Calu3 (cell line): ENCODE data around the gene ADCY6. TPM values are rescaled to one million over a fixed set of nuclear protein-coding genes. Genes with fewer than 3 reads are reported as not detected.
"Not testable (repeated sequence)": the region's sequence is repeated elsewhere in the genome, so short reads cannot be mapped to it uniquely, and the experiment has no call there.

Source experiments
- BruUV-seq: library from RNA; stranded (reverse); fragments of 400-500 nt; replicated peaks from 2 replicates; lab custom pipeline; 2021; lab: Mats Ljungman, UMichigan
- CTCF ChIA-PET: fragments of 300-600 bp; sonication (Branson Sonifier 250); formaldehyde crosslinking; loops from one replicate; lab custom pipeline; 2022; ENCODE audit warnings: antibody characterized with exemption; lab: Charles Lee
- DNase-seq: peaks from one replicate; pipeline ENCODE4 v3.0.0; 2022
- H3K27ac Mint-ChIP-seq: one replicate; pipeline ENCODE4 v1.8.0; 2022; ENCODE audit warnings: mixed read lengths; ENCODE audit not compliant: unreplicated experiment
- H3K27me3 Mint-ChIP-seq: one replicate; pipeline ENCODE4 v1.8.0; 2022; ENCODE audit warnings: mixed read lengths; ENCODE audit not compliant: unreplicated experiment
- H3K36me3 Mint-ChIP-seq: one replicate; pipeline ENCODE4 v1.8.0; 2022; ENCODE audit warnings: mild to moderate bottlenecking, moderate library complexity, mixed read lengths; ENCODE audit not compliant: insufficient read depth, unreplicated experiment
- H3K4me1 Mint-ChIP-seq: one replicate; pipeline ENCODE4 v1.8.0; 2022; ENCODE audit warnings: mild to moderate bottlenecking, low read depth, mixed read lengths; ENCODE audit not compliant: unreplicated experiment
- H3K4me3 Mint-ChIP-seq: one replicate; pipeline ENCODE4 v1.8.0; 2022; ENCODE audit warnings: mild to moderate bottlenecking, low read depth, moderate library complexity, mixed read lengths; ENCODE audit not compliant: unreplicated experiment
- H3K9me3 Mint-ChIP-seq: one replicate; pipeline ENCODE4 v1.8.0; 2022; ENCODE audit warnings: low read depth, mixed read lengths; ENCODE audit not compliant: unreplicated experiment
- intact Hi-C: fragments of 100-400 bp; cut with micrococcal nuclease; formaldehyde crosslinking; loops from one replicate; pipeline ENCODE4 v1.10.0; 2022; ENCODE audit not compliant: unreplicated experiment
- microRNA-seq: library from miRNA; unstranded; fragments of <30 nt; microRNA quantifications from one replicate; pipeline ENCODE4 v1.2.0, GENCODE V29; 2022
- total RNA-seq: library from RNA; stranded (reverse); gene quantifications from 2 replicates; pipeline ENCODE4 v1.2.3, GENCODE V29; 2022
- TF ChIP-seq, protein P1 (sequence below): fragments of 200-600 bp; IDR thresholded peaks from one replicate; pipeline ENCODE4 v1.8.0; 2022; ENCODE audit warnings: antibody characterized with exemption; ENCODE audit not compliant: unreplicated experiment

The ADCY6 gene
- total RNA-seq, 1 experiment from 2014 or later: 42.9 TPM

DNA sequence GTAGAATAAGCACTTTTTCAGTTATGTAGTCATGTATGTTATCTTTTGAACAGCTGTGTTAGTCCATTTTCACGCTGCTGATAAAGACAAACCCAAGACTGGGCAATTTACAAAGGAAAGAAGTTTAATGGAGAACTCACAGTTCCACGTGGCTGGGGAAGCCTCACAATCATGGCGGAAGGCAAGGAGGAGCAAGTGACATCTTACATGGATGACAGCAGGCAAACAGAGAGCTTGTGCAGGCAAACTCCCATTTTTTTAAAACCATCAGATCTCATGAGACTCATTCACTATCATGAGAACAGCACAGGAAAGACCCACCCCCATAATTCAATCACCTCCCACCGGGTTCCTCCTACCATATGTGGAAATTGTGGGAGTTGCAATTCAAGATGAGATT is 69.9 kb downstream of the ADCY6 start:
- H3K4me3 Mint-ChIP-seq, H3K27ac Mint-ChIP-seq, CTCF ChIA-PET, H3K9me3 Mint-ChIP-seq, intact Hi-C loops, H3K27me3 Mint-ChIP-seq, H3K4me1 Mint-ChIP-seq, BruUV-seq, DNase-seq: not testable (repeated sequence)
- peaks cover 34% of the 10 kb centered on the region for H3K36me3 Mint-ChIP-seq

- Mint-ChIP-seq H3K4me1 (peaks cover 10% of the 10 kb centered on the region), H3K27ac (peak overlapping the region; percentile 92), H3K4me3 (peak overlapping the region; percentile 93), H3K27me3 (no peaks in the 10 kb centered on the region), H3K9me3 (peaks cover 6% of the 10 kb centered on the region), H3K36me3 (peaks cover 43% of the 10 kb centered on the region)
- TF ChIP-seq, protein P1, sequence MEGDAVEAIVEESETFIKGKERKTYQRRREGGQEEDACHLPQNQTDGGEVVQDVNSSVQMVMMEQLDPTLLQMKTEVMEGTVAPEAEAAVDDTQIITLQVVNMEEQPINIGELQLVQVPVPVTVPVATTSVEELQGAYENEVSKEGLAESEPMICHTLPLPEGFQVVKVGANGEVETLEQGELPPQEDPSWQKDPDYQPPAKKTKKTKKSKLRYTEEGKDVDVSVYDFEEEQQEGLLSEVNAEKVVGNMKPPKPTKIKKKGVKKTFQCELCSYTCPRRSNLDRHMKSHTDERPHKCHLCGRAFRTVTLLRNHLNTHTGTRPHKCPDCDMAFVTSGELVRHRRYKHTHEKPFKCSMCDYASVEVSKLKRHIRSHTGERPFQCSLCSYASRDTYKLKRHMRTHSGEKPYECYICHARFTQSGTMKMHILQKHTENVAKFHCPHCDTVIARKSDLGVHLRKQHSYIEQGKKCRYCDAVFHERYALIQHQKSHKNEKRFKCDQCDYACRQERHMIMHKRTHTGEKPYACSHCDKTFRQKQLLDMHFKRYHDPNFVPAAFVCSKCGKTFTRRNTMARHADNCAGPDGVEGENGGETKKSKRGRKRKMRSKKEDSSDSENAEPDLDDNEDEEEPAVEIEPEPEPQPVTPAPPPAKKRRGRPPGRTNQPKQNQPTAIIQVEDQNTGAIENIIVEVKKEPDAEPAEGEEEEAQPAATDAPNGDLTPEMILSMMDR: no peak
- DNase-seq: no peak
- intact Hi-C loops: no loop called here
- CTCF ChIA-PET: no interaction called here
- TSS peak; percentile 95 for BruUV-seq
These were observed 71.6 kb downstream of the ADCY6 start for GRCh38 chr12:48717252-48717695.

DNA sequence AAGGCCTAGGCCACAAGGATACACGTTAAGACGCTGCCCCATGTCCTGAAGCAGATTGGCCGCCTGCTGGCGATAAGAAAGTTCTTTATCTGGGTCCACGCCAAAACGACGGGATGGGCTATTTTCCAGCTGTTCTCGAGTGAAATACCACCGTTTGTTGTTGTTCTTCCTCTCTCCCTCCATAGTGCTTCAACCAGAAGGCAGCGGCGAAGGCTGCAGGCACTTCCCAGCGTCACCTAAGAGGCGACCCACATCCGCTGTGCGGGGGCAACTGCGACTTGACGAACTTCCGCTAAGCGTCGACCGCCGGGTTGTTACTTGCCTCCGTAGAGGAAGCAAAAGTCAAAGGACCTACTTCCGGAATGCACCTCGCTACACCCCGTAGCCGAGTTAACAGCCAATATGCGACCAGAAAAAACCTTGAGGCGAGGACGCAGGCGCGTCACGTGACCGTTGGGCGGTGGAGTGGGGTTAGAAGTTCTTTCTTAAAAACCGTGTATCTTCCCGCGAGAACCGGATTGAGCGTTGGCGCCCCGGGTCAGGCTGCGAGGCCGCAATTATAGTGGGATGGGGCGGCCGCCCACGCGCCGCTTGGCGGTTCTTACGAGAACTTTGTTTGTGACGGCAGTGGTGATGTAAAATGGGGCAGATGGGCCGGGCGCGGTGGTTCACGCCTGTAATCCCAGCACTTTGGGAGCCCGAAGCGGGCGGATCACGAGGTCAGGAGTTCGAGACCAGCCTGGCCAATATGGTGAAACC is 72.2 kb downstream of the ADCY6 start, which contains the start of gene CCNT1:
Gene CCNT1, minus strand, starts transcription at position 215 of the 759 bp plus-strand sequence. Its CDS starts 32 bp downstream, at position 183.
- H3K27me3 Mint-ChIP-seq: no peaks in the 10 kb centered on the region
- peak within 1 kb of the TSS; percentile 92 for H3K27ac Mint-ChIP-seq
- no TSS peak for BruUV-seq
- H3K36me3 Mint-ChIP-seq: peaks cover 48% of the 10 kb centered on the region
- peak within 1 kb of the TSS; percentile 93 for H3K4me3 Mint-ChIP-seq
- TF ChIP-seq, protein P1: no peak
- H3K4me1 Mint-ChIP-seq: peaks cover 10% of the 10 kb centered on the region
- peak; percentile 94 for DNase-seq
- intact Hi-C loops: no loop called here
- H3K9me3 Mint-ChIP-seq: peaks cover 6% of the 10 kb centered on the region
- CTCF ChIA-PET: no interaction called here

Small RNA genes within 50 kb of the gene (microRNA-seq; reads per million reads assigned to microRNA genes)
- gene MIR4701: 1.1 reads per million

Other genes starting within 250 kb of the ADCY6 start
- not detected in 2 replicates for gene LALBA, start 219.0 kb downstream of the ADCY6 start, total RNA-seq
- gene KANSL2, start 106.9 kb downstream of the ADCY6 start, total RNA-seq: 23.3 and 26.2 TPM in 2 replicates
- 34.7 and 36.0 TPM in 2 replicates for gene CCNT1, start 72.4 kb downstream of the ADCY6 start, total RNA-seq
- 17.9 and 21.1 TPM in 2 replicates for gene CACNB3, start 29.4 kb upstream of the ADCY6 start, total RNA-seq
- gene DDX23, start 63.1 kb upstream of the ADCY6 start, total RNA-seq: 80.8 and 89.6 TPM in 2 replicates
- 7.4 and 14.2 TPM in 2 replicates for gene RND1, start 76.8 kb upstream of the ADCY6 start, total RNA-seq
- 20.1 and 21.4 TPM in 2 replicates for gene FKBP11, start 136.4 kb upstream of the ADCY6 start, total RNA-seq
- gene ARF3, start 168.4 kb upstream of the ADCY6 start, total RNA-seq: 142 and 164 TPM in 2 replicates
- 0.73 TPM in 1 of 2 replicates, not detected in the other for gene WNT10B, start 182.6 kb upstream of the ADCY6 start, total RNA-seq
- gene WNT1, start 189.2 kb upstream of the ADCY6 start, total RNA-seq: not detected in 2 replicates
- 0.12 and 0.21 TPM in 2 replicates for gene DDN, start 210.3 kb upstream of the ADCY6 start, total RNA-seq
- 34.2 and 36.9 TPM in 2 replicates for gene PRKAG1, start 229.7 kb upstream of the ADCY6 start, total RNA-seq